Natural killer cell (primary cell): ENCODE measurements around the gene BSDC1. TPM values are rescaled to one million over a fixed set of nuclear protein-coding genes. Genes with fewer than 3 reads are reported as not detected.

ENCODE experiments used
- ATAC-seq, 3 donors: fragments of 150-1000 bp in 2 of 3; fragments of 200-7000 bp in 1 of 3; cut with Tn5 transposase; 1 replicate in 1 of 3; 2 replicates in 2 of 3; pipeline ENCODE4 v1.10.0; 2021; ENCODE audit warnings: mild to moderate bottlenecking in 2 of 3, moderate library complexity in 2 of 3
- DNase-seq, 2 donors: peaks; one replicate each; pipeline versions ENCODE4 v3.0.0 to v3.0.0-alpha.2; 2013 to 2021; ENCODE audit warnings: mixed read lengths in 1 of 2
- H3K27ac ChIP-seq: one replicate; pipeline ENCODE4 v1.5.1; 2013; ENCODE audit warnings: mild to moderate bottlenecking, low read length
- H3K27me3 ChIP-seq: one replicate; pipeline ENCODE4 v1.6.1; 2013; ENCODE audit warnings: low read length; ENCODE audit not compliant: control insufficient read depth, insufficient read depth
- H3K36me3 ChIP-seq: one replicate; pipeline ENCODE4 v1.6.1; 2013; ENCODE audit warnings: low read length; ENCODE audit not compliant: control insufficient read depth, insufficient read depth
- H3K4me1 ChIP-seq: one replicate; pipeline ENCODE4 v1.6.1; 2013; ENCODE audit warnings: low read length; ENCODE audit not compliant: control insufficient read depth, insufficient read depth
- H3K4me3 ChIP-seq: one replicate; pipeline ENCODE4 v1.5.1; 2013; ENCODE audit warnings: low read length
- H3K9me3 ChIP-seq: one replicate; pipeline ENCODE4 v1.6.1; 2013; ENCODE audit warnings: low read length; ENCODE audit not compliant: control insufficient read depth, insufficient read depth
- H3K27ac Mint-ChIP-seq, 2 donors: one replicate each; pipeline ENCODE4 v1.8.0; 2022; ENCODE audit warnings: mild to moderate bottlenecking in 2 of 2, mixed read lengths in 2 of 2, moderate library complexity in 1 of 2
- H3K27me3 Mint-ChIP-seq, 2 donors: one replicate each; pipeline ENCODE4 v1.8.0; 2022; ENCODE audit warnings: low read depth in 2 of 2, mixed read lengths in 2 of 2
- H3K36me3 Mint-ChIP-seq: one replicate; pipeline ENCODE4 v1.8.0; 2022; ENCODE audit warnings: mixed read lengths
- H3K4me1 Mint-ChIP-seq, 2 donors: one replicate each; pipeline ENCODE4 v1.8.0; 2022; ENCODE audit warnings: mixed read lengths in 2 of 2
- H3K4me3 Mint-ChIP-seq: one replicate; pipeline ENCODE4 v1.8.0; 2022; ENCODE audit warnings: mild to moderate bottlenecking, moderate library complexity, mixed read lengths
- H3K9me3 Mint-ChIP-seq, 2 donors: one replicate each; pipeline ENCODE4 v1.8.0; 2022; ENCODE audit warnings: mixed read lengths in 2 of 2
- WGBS: methylation state at CpG from one replicate; pipeline ENCODE4 v1.1.7; 2013; ENCODE audit warnings: missing lambda C conversion rate; ENCODE audit not compliant: insufficient coverage; 5-methylcytosine and 5-hydroxymethylcytosine counted together
- intact Hi-C: fragments of 100-400 bp; cut with micrococcal nuclease; formaldehyde crosslinking; loops from one replicate; pipeline ENCODE4 v1.14.2; 2022
- total RNA-seq, 4 donors: library from RNA; stranded (reverse); fragments of 120-200 nt in 1 of 4; gene quantifications; one replicate each; pipeline versions ENCODE4 v1.2.3 to v1.2.4, GENCODE V29; 2013 to 2022
- TF ChIP-seq, protein P1 (sequence below): fragments of 200-600 bp; IDR thresholded peaks from one replicate; pipeline ENCODE4 v1.8.0; 2022; ENCODE audit warnings: antibody characterized with exemption

Gene BSDC1
- total RNA-seq, 3 donors from 2014 or later (not counting 1 experiment from before 2014, with no cell fraction given) = 150 to 203 (median 174) TPM

DNA sequence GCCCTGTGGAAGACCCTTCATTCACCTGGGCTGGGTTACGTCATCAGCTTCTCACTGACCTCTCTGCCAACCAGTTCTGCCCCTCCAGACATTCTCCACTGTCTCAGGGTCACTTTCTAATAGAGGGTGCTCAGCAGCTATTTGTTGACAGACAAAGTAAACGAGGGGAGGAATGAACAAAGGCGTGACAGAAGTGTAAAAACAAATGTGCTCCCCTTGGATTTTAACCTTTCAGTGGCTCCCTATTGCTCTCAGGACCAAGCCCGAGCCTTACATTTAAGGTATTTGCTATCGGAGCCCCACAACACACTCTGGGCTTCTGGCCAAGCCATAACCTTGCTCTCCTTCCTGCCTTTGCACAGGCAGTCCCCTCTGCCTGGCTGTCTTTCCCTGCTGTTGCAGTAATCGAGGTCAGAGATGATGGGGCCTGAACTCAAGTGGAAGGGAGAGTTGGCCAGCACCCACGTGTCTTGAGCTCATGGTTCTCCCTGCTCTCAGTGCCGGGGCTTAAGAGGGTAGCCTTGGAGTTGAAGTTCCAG, 48.9 kb downstream of the BSDC1 start:
- no peaks in the 10 kb centered on the region for H3K36me3 Mint-ChIP-seq
- Histone ChIP-seq H3K4me1 (peaks cover 27% of the 10 kb centered on the region), H3K27ac (no peak overlapping the region), H3K36me3 (no peaks in the 10 kb centered on the region), H3K4me3 (no peak overlapping the region), H3K9me3 (no peaks in the 10 kb centered on the region), H3K27me3 (no peaks in the 10 kb centered on the region)
- H3K27ac Mint-ChIP-seq = no peak overlapping the region
- H3K27me3 Mint-ChIP-seq = peaks cover 0 to 4% of the 10 kb centered on the region in 2 donors
- intact Hi-C loops = no loop called here
- DNase-seq (peak in 1 of 2 donors; percentile 62), ATAC-seq (no peak)
- H3K4me3 Mint-ChIP-seq = no peak overlapping the region
- peaks cover 18 to 26% of the 10 kb centered on the region in 2 donors for H3K4me1 Mint-ChIP-seq
- WGBS = 30% methylated on average over 8 of the region's 8 CpGs
- TF ChIP-seq, protein P1, sequence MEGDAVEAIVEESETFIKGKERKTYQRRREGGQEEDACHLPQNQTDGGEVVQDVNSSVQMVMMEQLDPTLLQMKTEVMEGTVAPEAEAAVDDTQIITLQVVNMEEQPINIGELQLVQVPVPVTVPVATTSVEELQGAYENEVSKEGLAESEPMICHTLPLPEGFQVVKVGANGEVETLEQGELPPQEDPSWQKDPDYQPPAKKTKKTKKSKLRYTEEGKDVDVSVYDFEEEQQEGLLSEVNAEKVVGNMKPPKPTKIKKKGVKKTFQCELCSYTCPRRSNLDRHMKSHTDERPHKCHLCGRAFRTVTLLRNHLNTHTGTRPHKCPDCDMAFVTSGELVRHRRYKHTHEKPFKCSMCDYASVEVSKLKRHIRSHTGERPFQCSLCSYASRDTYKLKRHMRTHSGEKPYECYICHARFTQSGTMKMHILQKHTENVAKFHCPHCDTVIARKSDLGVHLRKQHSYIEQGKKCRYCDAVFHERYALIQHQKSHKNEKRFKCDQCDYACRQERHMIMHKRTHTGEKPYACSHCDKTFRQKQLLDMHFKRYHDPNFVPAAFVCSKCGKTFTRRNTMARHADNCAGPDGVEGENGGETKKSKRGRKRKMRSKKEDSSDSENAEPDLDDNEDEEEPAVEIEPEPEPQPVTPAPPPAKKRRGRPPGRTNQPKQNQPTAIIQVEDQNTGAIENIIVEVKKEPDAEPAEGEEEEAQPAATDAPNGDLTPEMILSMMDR = no peak
- no peaks in the 10 kb centered on the region for H3K9me3 Mint-ChIP-seq

DNA sequence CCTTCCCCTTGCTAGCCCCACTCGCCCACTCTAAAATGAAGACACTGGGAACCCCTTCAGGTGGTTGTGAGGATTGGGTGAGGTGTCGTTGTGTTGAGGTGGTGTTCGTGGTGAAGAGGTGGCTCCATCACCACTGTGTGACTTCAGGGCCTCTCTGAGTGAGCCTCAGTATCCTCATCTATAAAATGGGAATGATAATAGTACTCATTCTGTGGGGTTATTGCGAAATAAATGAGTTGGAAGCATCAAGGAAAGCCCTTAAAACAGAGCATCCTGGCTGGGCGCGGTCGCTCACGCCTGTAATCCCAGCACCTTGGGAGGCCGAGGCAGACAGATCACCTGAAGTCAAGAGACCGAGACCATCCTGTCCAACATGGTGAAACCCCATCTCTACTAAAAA, 51.5 kb downstream of the BSDC1 start:
- Histone ChIP-seq H3K27ac (no peak overlapping the region), H3K36me3 (no peaks in the 10 kb centered on the region), H3K9me3 (no peaks in the 10 kb centered on the region), H3K4me3 (no peak overlapping the region), H3K4me1 (peaks cover 30% of the 10 kb centered on the region), H3K27me3 (no peaks in the 10 kb centered on the region)
- 85% methylated on average over 9 of the region's 10 CpGs for WGBS
- H3K4me3 Mint-ChIP-seq = no peak overlapping the region
- ATAC-seq (no peak), DNase-seq (no peak)
- H3K9me3 Mint-ChIP-seq = no peaks in the 10 kb centered on the region
- H3K27me3 Mint-ChIP-seq = peaks cover 0 to 7% of the 10 kb centered on the region in 2 donors
- H3K36me3 Mint-ChIP-seq = no peaks in the 10 kb centered on the region
- intact Hi-C loops = no loop called here
- H3K27ac Mint-ChIP-seq = no peak overlapping the region
- TF ChIP-seq, protein P1 = no peak
- peaks cover 14 to 18% of the 10 kb centered on the region in 2 donors for H3K4me1 Mint-ChIP-seq

DNA sequence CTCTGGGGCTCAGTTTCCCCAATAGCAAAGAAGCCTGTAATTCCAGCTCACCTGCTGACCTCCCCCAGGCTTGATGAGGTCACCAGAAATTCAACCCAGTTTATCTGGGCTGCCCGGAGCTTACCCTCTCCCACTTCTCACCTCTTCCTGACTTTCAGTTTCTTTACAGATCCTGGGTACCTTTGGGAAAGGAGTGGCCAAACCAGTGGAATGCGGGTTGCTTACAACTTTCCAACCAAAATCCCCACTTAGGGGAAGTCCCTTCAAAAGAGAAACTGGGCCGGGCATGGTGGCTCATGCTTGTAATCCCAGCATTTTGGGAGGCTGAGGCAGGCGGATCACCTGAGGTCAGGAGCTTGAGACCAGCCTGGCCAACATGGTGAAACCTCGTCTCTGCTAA, 52.3 kb downstream of the BSDC1 start:
- H3K27ac ChIP-seq = no peak overlapping the region
- intact Hi-C loops = no loop called here
- TF ChIP-seq, protein P1 = no peak
- WGBS = 81% methylated on average over 5 of the region's 5 CpGs
- Mint-ChIP-seq H3K36me3 (no peaks in the 10 kb centered on the region), H3K9me3 (no peaks in the 10 kb centered on the region), H3K27me3 (peaks cover 0 to 7% of the 10 kb centered on the region in 2 donors), H3K4me3 (no peak overlapping the region), H3K4me1 (peaks cover 17 to 26% of the 10 kb centered on the region in 2 donors), H3K27ac (no peak overlapping the region)
- no peaks in the 10 kb centered on the region for H3K9me3 ChIP-seq
- no peaks in the 10 kb centered on the region for H3K27me3 ChIP-seq
- no peaks in the 10 kb centered on the region for H3K36me3 ChIP-seq
- no peak overlapping the region for H3K4me3 ChIP-seq
- H3K4me1 ChIP-seq = peaks cover 37% of the 10 kb centered on the region
- no peak for ATAC-seq
- no peak for DNase-seq

DNA sequence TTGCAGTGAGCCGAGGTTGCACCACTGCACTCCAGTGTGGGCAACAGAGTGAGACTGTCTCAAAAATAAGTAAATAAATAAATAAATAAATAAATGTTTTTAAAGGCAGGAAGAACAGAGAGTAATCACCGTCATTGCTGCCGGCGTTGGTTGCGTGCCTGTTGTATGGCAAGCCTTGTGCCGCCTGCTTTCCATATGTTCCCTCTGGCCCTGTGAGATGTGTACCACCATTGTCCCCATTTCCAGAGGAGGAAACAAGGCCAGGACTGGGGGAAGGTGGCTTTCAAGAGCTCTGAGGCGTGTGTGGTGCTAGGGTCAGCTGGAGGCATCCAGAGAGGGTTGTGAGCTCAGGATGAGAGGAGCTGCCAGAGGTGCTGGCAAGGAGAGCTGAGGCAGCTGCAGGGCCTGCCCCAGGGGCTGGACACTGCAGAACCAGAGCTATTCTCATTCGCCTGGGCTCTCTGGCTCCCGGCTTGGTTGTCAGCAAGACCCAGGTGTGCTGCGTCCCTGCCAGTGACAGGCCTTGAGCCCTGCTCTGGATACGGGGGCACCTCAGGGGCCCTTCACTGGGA, 53.0 kb downstream of the BSDC1 start:
- intact Hi-C loops = no loop called here
- DNase-seq (no peak), ATAC-seq (no peak)
- TF ChIP-seq, protein P1 = no peak
- peaks cover 44% of the 10 kb centered on the region for H3K4me1 ChIP-seq
- no peaks in the 10 kb centered on the region for H3K9me3 ChIP-seq
- H3K27me3 ChIP-seq = no peaks in the 10 kb centered on the region
- no peak overlapping the region for H3K27ac ChIP-seq
- H3K27me3 Mint-ChIP-seq = peaks cover 0 to 7% of the 10 kb centered on the region in 2 donors
- 97% methylated on average over 10 of the region's 11 CpGs for WGBS
- no peak overlapping the region for H3K4me3 ChIP-seq
- no peaks in the 10 kb centered on the region for H3K9me3 Mint-ChIP-seq
- no peaks in the 10 kb centered on the region for H3K36me3 Mint-ChIP-seq
- no peak overlapping the region for H3K27ac Mint-ChIP-seq
- H3K4me3 Mint-ChIP-seq = no peak overlapping the region
- peaks cover 17 to 33% of the 10 kb centered on the region in 2 donors for H3K4me1 Mint-ChIP-seq
- no peaks in the 10 kb centered on the region for H3K36me3 ChIP-seq
